Keratinocyte (primary cell): ENCODE results near the gene MAP4K1.

Experiments used
- CTCF ChIP-seq, 3 experiments: IDR thresholded peaks in 1 of 3; conservative IDR thresholded peaks in 1 of 3; optimal IDR thresholded peaks in 1 of 3; 2 replicates in 2 of 3; 3 replicates in 1 of 3; pipeline versions ENCODE3 to v1.5.1; 2011; ENCODE audit warnings: low read length in 3 of 3, mild to moderate bottlenecking in 3 of 3, moderate library complexity in 2 of 3, control low read depth in 1 of 3, inconsistent platforms in 1 of 3; ENCODE audit not compliant: insufficient read depth in 2 of 3; ENCODE audit errors: extremely low read depth in 1 of 3
- EZH2 ChIP-seq: IDR thresholded peaks from one replicate; pipeline ENCODE4 v1.6.1; 2012; ENCODE audit warnings: inconsistent platforms, mild to moderate bottlenecking, low read length, moderate library complexity

GRCh38 chr19:38617764-38618589, at the start of gene MAP4K1:
- TF ChIP-seq CTCF (optimal IDR thresholded peaks at IDR 0.05 in 1 of 3, IDR thresholded peaks at IDR 0.05 in 1 of 3, conservative IDR thresholded peaks at IDR 0.05 in 1 of 3; ENCODE audit: extremely low read depth in 1 of 3, insufficient read depth in 2 of 3, low read length in 3 of 3), result no peak
- no peak for TF ChIP-seq EZH2
